ENCODE results near the gene CHRNA5.

DNA sequence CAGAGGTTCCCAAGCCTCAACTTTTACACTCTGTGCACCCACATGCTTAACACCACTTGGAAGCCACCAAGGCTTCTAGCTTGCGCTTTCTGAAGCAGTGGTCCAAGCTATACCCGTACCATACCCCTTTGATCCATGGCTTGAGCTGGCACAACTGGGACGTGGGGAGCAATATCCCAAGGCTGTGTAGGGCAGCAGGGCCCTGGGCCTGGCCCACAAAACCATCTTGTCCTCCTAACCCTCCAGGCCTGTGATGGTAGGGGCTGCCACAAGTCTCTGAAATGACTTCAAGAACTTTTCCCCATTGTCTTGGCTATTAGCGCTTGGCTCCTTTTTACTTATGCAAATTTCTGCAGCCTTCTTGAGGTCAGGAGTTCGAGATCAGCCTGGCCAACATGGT is 41.1 kb upstream of the CHRNA5 start:
- no peak for TF ChIP-seq GATA2 (IDR thresholded peaks at IDR 0.05; ENCODE audit: low read depth, low read length)
- TF ChIP-seq GATA3 (IDR thresholded peaks at IDR 0.05; ENCODE audit: low read depth, low read length): no peak
